ENCODE data around the gene OR5AC2. TPM values are rescaled to one million over a fixed set of nuclear protein-coding genes. Genes with fewer than 3 reads are reported as not detected.
A peak's percentile ranks its signal among the peaks of the same experiment; 100 is the strongest.

The OR5AC2 gene
- polyA plus RNA-seq, 1 of the 3 experiments (the other 2 are of a cell fraction) = not detected

- Histone ChIP-seq H3K9me3 (no peaks in the 10 kb centered on the region), H3K27ac (ENCODE audit: low read depth in 2 of 2, low read length in 1 of 2) (no peak overlapping the region), H3K4me2 (peak overlapping the region; percentile 74), H3K9me2 (no peaks in the 10 kb centered on the region), H3K9ac (no peak overlapping the region), H3K79me2 (ENCODE audit: insufficient read depth) (no peaks in the 10 kb centered on the region), H4K20me1 (ENCODE audit: insufficient read depth) (no peaks in the 10 kb centered on the region), H3K4me1 (ENCODE audit: control insufficient read depth in 1 of 2, insufficient read depth in 2 of 2, low read depth in 1 of 2, low read length in 1 of 2) (no peaks in the 10 kb centered on the region; a peak in 1 of 4 replicates), H3K36me3 (replicated peaks in 1 of 2; ENCODE audit: control insufficient read depth in 1 of 2, insufficient read depth in 2 of 2, low read length in 1 of 2) (no peaks in the 10 kb centered on the region), H3K27me3 (ENCODE audit: insufficient read depth) (no peaks in the 10 kb centered on the region), H2AFZ (ENCODE audit: low read depth) (no peak overlapping the region), H3K4me3 (ENCODE audit: low read depth in 2 of 2, low read length in 1 of 2) (peak overlapping the region; percentile 48 to 64; a peak in 2 of 4 replicates), H3F3A (replicated peaks; ENCODE audit: insufficient read depth) (no peaks in the 10 kb centered on the region)
- 12% methylated on average over 3 of the region's 3 CpGs for WGBS (ENCODE audit: low lambda C conversion rate)
- ChIA-PET CTCF (interaction anchor here (0.6 to 7.9 kb wide), 41 partner anchors 8 to 1390 kb away, joined by 3 to 82 read pairs (median 4); partner anchors contain the start of gene OR5K4), POLR2A (no interaction called here)
- TF ChIP-seq MEF2A (IDR thresholded peaks at IDR 0.05; ENCODE audit: borderline replicate concordance, low read depth) (no peak), GABPA (IDR thresholded peaks at IDR 0.05; ENCODE audit: low read depth) (no peak), CHD2 (IDR thresholded peaks at IDR 0.05; ENCODE audit: low read length, partially characterized antibody) (no peak), EZH2phosphoT487 (IDR thresholded peaks at IDR 0.05; ENCODE audit: borderline replicate concordance, low read depth) (no peak), CTCF (IDR thresholded peaks at IDR 0.05) (no peak), ELF1 (IDR thresholded peaks at IDR 0.05) (no peak)
- no peak for DNase-seq
Measured at GRCh38 chr3:98038876-98039275, 48.1 kb upstream of the OR5AC2 start.

GRCh38 chr3:98039322-98040024 lies 47.5 kb upstream of the OR5AC2 start:
- Histone ChIP-seq H3K27ac (ENCODE audit: low read depth in 2 of 2, low read length in 1 of 2) (no peak overlapping the region), H3K4me1 (ENCODE audit: control insufficient read depth in 1 of 2, insufficient read depth in 2 of 2, low read depth in 1 of 2, low read length in 1 of 2) (no peaks in the 10 kb centered on the region; a peak in 1 of 4 replicates), H3K4me2 (peak overlapping the region; percentile 74), H4K20me1 (ENCODE audit: insufficient read depth) (no peaks in the 10 kb centered on the region), H2AFZ (ENCODE audit: low read depth) (peak overlapping the region; percentile 85), H3K9me2 (no peaks in the 10 kb centered on the region), H3F3A (replicated peaks; ENCODE audit: insufficient read depth) (no peaks in the 10 kb centered on the region), H3K36me3 (replicated peaks in 1 of 2; ENCODE audit: control insufficient read depth in 1 of 2, insufficient read depth in 2 of 2, low read length in 1 of 2) (no peaks in the 10 kb centered on the region), H3K9ac (no peak overlapping the region), H3K79me2 (ENCODE audit: insufficient read depth) (no peaks in the 10 kb centered on the region), H3K4me3 (ENCODE audit: low read depth in 2 of 2, low read length in 1 of 2) (peak overlapping the region; percentile 48 to 64), H3K9me3 (no peaks in the 10 kb centered on the region), H3K27me3 (ENCODE audit: insufficient read depth) (no peaks in the 10 kb centered on the region)
- DNase-seq = peak; percentile 42
- ChIA-PET CTCF (interaction anchor here (0.6 to 7.9 kb wide), 44 partner anchors 8 to 1591 kb away, joined by 3 to 82 read pairs (median 4); partner anchors contain the start of gene OR5K4), POLR2A (no interaction called here)
- WGBS (ENCODE audit: low lambda C conversion rate) = 11% methylated on average over 13 of the region's 13 CpGs
- no peak for TF ChIP-seq NRF1 (IDR thresholded peaks at IDR 0.05; ENCODE audit: low read depth, low read length)
- TF ChIP-seq IRF3 (IDR thresholded peaks at IDR 0.05; ENCODE audit: low read depth, low read length) = no peak
- TF ChIP-seq GATA2 (CRISPR knock-in tag; IDR thresholded peaks at IDR 0.05) = no peak
- peak; percentile 96 for TF ChIP-seq CTCF (IDR thresholded peaks at IDR 0.05)
- no peak for TF ChIP-seq NFIC (IDR thresholded peaks at IDR 0.05; ENCODE audit: borderline replicate concordance)
- no peak for TF ChIP-seq EP300 (IDR thresholded peaks at IDR 0.05; ENCODE audit: borderline replicate concordance in 1 of 2, low read depth in 1 of 2, low read length in 1 of 2)
- TF ChIP-seq MEF2A (IDR thresholded peaks at IDR 0.05; ENCODE audit: borderline replicate concordance, low read depth) = no peak
- no peak for TF ChIP-seq YY1 (IDR thresholded peaks at IDR 0.05; ENCODE audit: low read depth)
- TF ChIP-seq EZH2phosphoT487 (IDR thresholded peaks at IDR 0.05; ENCODE audit: borderline replicate concordance, low read depth) = no peak
- no peak for TF ChIP-seq TEAD4 (IDR thresholded peaks at IDR 0.05; ENCODE audit: borderline replicate concordance, insufficient read depth)
- no peak for TF ChIP-seq TCF12 (IDR thresholded peaks at IDR 0.05)
- no peak for TF ChIP-seq TAF1 (IDR thresholded peaks at IDR 0.05; ENCODE audit: borderline replicate concordance, low read depth, low read length)
- TF ChIP-seq FOXM1 (IDR thresholded peaks at IDR 0.05; ENCODE audit: low read depth) = no peak
- TF ChIP-seq JUND (IDR thresholded peaks at IDR 0.05) = no peak
- no peak for TF ChIP-seq USF2 (IDR thresholded peaks at IDR 0.05; ENCODE audit: borderline replicate concordance, low read depth, low read length)
- 0 out of 2 replicates have a peak, but pooled peaks have one; percentile 9 for TF ChIP-seq RCOR1 (IDR thresholded peaks at IDR 0.05; ENCODE audit: low read length)
- peak; percentile 58 for TF ChIP-seq SMC3 (IDR thresholded peaks at IDR 0.05; ENCODE audit: low read depth, low read length)
- no peak for TF ChIP-seq RFX5 (IDR thresholded peaks at IDR 0.05; ENCODE audit: low read length)
- TF ChIP-seq SIN3A (IDR thresholded peaks at IDR 0.05; ENCODE audit: borderline replicate concordance, low read depth, low read length) = no peak

Measured in SK-N-SH (cell line).